HG02588 (cell line): ENCODE data around the gene RABIF.
"Not testable (repeated sequence)": the region's sequence is repeated elsewhere in the genome, so short reads cannot be mapped to it uniquely, and the experiment has no call there.

ENCODE experiments used
- ATAC-seq: cut with Tn5 transposase; IDR thresholded peaks from one replicate; pipeline ENCODE4 v1.9.1; 2021; ENCODE audit warnings: mild to moderate bottlenecking, moderate library complexity; ENCODE audit not compliant: unreplicated experiment

The RABIF gene

GRCh38 chr1:202888531-202889360 lies at the start of gene RABIF:
Gene RABIF (minus strand): TSS chr1:202889149. CDS start chr1:202889098, 51 bp downstream.
- ATAC-seq, result peak; percentile 83

- no peak for ATAC-seq
These were observed 49.5 kb upstream of the RABIF start for GRCh38 chr1:202938287-202938925.

GRCh38 chr1:202936409-202936808 lies 47.5 kb upstream of the RABIF start:
- not testable (repeated sequence) for ATAC-seq

GRCh38 chr1:202935844-202936243 lies 46.9 kb upstream of the RABIF start:
- no peak for ATAC-seq

- ATAC-seq, result no peak
These were observed 45.8 kb upstream of the RABIF start for GRCh38 chr1:202934755-202935154.

GRCh38 chr1:202932476-202932875 lies 43.5 kb upstream of the RABIF start:
- no peak for ATAC-seq

GRCh38 chr1:202926581-202927491 lies 37.9 kb upstream of the RABIF start, which contains the start of gene KLHL12:
Gene KLHL12 (minus strand): TSS chr1:202927234. CDS start chr1:202925162, 2,072 bp downstream.
- peak; percentile 87 for ATAC-seq

GRCh38 chr1:202923533-202923932 lies 34.6 kb upstream of the RABIF start:
- no peak for ATAC-seq

- ATAC-seq, result no peak
These were observed 30.7 kb upstream of the RABIF start for GRCh38 chr1:202919615-202920014.

GRCh38 chr1:202915146-202915545 lies 26.2 kb upstream of the RABIF start:
- no peak for ATAC-seq

- ATAC-seq, result not testable (repeated sequence)
These were observed 23.5 kb upstream of the RABIF start for GRCh38 chr1:202912476-202912875.

- ATAC-seq, result no peak
These were observed 20.5 kb upstream of the RABIF start for GRCh38 chr1:202909494-202909893.

GRCh38 chr1:202908998-202909397 lies 20.0 kb upstream of the RABIF start:
- no peak for ATAC-seq

- no peak for ATAC-seq
These were observed 16.4 kb upstream of the RABIF start for GRCh38 chr1:202905331-202905730.

GRCh38 chr1:202903808-202904207 lies 14.9 kb upstream of the RABIF start:
- not testable (repeated sequence) for ATAC-seq

GRCh38 chr1:202901555-202901954 lies 12.6 kb upstream of the RABIF start:
- ATAC-seq, result no peak

- no peak for ATAC-seq
These were observed 3.6 kb upstream of the RABIF start for GRCh38 chr1:202892501-202892900.

GRCh38 chr1:202890392-202890791 lies 1.4 kb upstream of the RABIF start:
- ATAC-seq, result no peak

GRCh38 chr1:202888221-202888530 lies 773 bp downstream of the RABIF start:
- no peak for ATAC-seq

GRCh38 chr1:202880961-202881460 lies 7.9 kb downstream of the RABIF start:
- no peak for ATAC-seq

- no peak for ATAC-seq
These were observed 8.9 kb downstream of the RABIF start for GRCh38 chr1:202880062-202880461.
